Iris pigment epithelial cell (primary cell): ENCODE measurements around the gene STK40.

Experiments
- DNase-seq: peaks from one replicate; pipeline ENCODE4 v3.0.0-alpha.2; 2011; ENCODE audit warnings: low read depth

The STK40 gene

GRCh38 chr1:36398370-36398977, 12.8 kb upstream of the STK40 start:
- DNase-seq = no peak

- DNase-seq = peak; percentile 94
Measured at GRCh38 chr1:36397378-36398230, 11.9 kb upstream of the STK40 start, which contains the start of gene LSM10. TSS of gene LSM10 (minus strand) at chr1:36397908. CDS start at chr1:36394129, 3,779 bp downstream.

GRCh38 chr1:36397083-36397377, 11.3 kb upstream of the STK40 start:
- DNase-seq = no peak

- no peak for DNase-seq
Measured at GRCh38 chr1:36396359-36396758, 10.6 kb upstream of the STK40 start.

- DNase-seq = no peak
Measured at GRCh38 chr1:36393686-36394085, 8.0 kb upstream of the STK40 start.

GRCh38 chr1:36392836-36393235, 7.1 kb upstream of the STK40 start:
- DNase-seq = no peak

GRCh38 chr1:36391271-36391670, 5.5 kb upstream of the STK40 start:
- no peak for DNase-seq

- DNase-seq = no peak
Measured at GRCh38 chr1:36390411-36390810, 4.7 kb upstream of the STK40 start.

GRCh38 chr1:36389999-36390398, 4.3 kb upstream of the STK40 start:
- no peak for DNase-seq

GRCh38 chr1:36389261-36389660, 3.5 kb upstream of the STK40 start:
- no peak for DNase-seq

GRCh38 chr1:36387141-36387949, 1.6 kb upstream of the STK40 start:
- peak; percentile 88 for DNase-seq

GRCh38 chr1:36386265-36387140, 779 bp upstream of the STK40 start:
- peak; percentile 100 for DNase-seq

- peak; percentile 28 for DNase-seq
Measured at GRCh38 chr1:36384542-36385409, 948 bp downstream of the STK40 start.

- DNase-seq = no peak
Measured at GRCh38 chr1:36383240-36383639, 2.5 kb downstream of the STK40 start.

GRCh38 chr1:36382669-36383068, 3.1 kb downstream of the STK40 start:
- DNase-seq = no peak

GRCh38 chr1:36382231-36382630, 3.5 kb downstream of the STK40 start:
- no peak for DNase-seq

GRCh38 chr1:36381405-36381804, 4.3 kb downstream of the STK40 start:
- DNase-seq = no peak

- no peak for DNase-seq
Measured at GRCh38 chr1:36380782-36381181, 4.9 kb downstream of the STK40 start.

- DNase-seq = no peak
Measured at GRCh38 chr1:36380143-36380619, 5.5 kb downstream of the STK40 start.

GRCh38 chr1:36377791-36378492, 7.8 kb downstream of the STK40 start:
- no peak for DNase-seq
